Body of pancreas (tissue), 4 donors: ENCODE measurements around the gene KRT79. TPM values are rescaled to one million over a fixed set of nuclear protein-coding genes. Genes with fewer than 3 reads are reported as not detected.

Experiments
- ATAC-seq: fragments of 150-250 bp; one replicate; pipeline ENCODE4 v1.9.1; 2016
- DNase-seq, 4 donors: peaks; one replicate each; pipeline ENCODE4 v3.0.0-alpha.2; 2019
- H3K27ac ChIP-seq, 4 donors: fragments of 200-600 bp; sonication (generic); 1 replicate in 3 of 4; 2 replicates in 1 of 4; pipeline versions ENCODE4 v1.5.1 to v1.6.1; 2016 to 2019; ENCODE audit warnings: mild to moderate bottlenecking in 1 of 4, mixed read lengths in 1 of 4, moderate library complexity in 1 of 4
- H3K27me3 ChIP-seq, 2 donors: fragments of 200-600 bp; sonication (generic); one replicate each; pipeline ENCODE4 v1.6.0; 2016; ENCODE audit warnings: mild to moderate bottlenecking in 1 of 2
- H3K36me3 ChIP-seq, 2 donors: fragments of 200-600 bp; sonication (generic); replicated peaks in 1 of 2; 2 replicates each; pipeline ENCODE4 v1.5.1; 2016; ENCODE audit warnings: low read depth in 2 of 2; ENCODE audit not compliant: insufficient read depth in 1 of 2
- H3K4me1 ChIP-seq: fragments of 200-600 bp; sonication (generic); one replicate; pipeline ENCODE4 v1.6.0; 2016
- H3K4me3 ChIP-seq, 2 donors: fragments of 200-600 bp; sonication (generic); 1 replicate in 1 of 2; 2 replicates in 1 of 2; pipeline ENCODE4 v1.5.1; 2016 to 2019
- H3K9me3 ChIP-seq, 3 donors: fragments of 200-600 bp; sonication (generic); 1 replicate in 2 of 3; 2 replicates in 1 of 3; pipeline ENCODE4 v1.5.1; 2016
- CTCF ChIP-seq, 7 experiments: fragments of 450-650 bp in 4 of 7; fragments of 200-600 bp in 3 of 7; sonication (generic) in 3 of 7; IDR thresholded peaks; one replicate each; pipeline ENCODE4 v1.5.1; 2016 to 2019; ENCODE audit warnings: antibody characterized with exemption in 7 of 7
- POLR2A ChIP-seq, 3 donors: fragments of 450-650 bp; IDR thresholded peaks; one replicate each; pipeline ENCODE4 v1.6.1; 2016; ENCODE audit warnings: antibody characterized with exemption in 3 of 3, mild to moderate bottlenecking in 2 of 3
- WGBS, 2 donors: methylation state at CpG; one replicate each; pipeline ENCODE4 v1.1.5; 2017; 5-methylcytosine and 5-hydroxymethylcytosine counted together
- intact Hi-C: fragments of 100-400 bp; cut with DNase I; formaldehyde crosslinking; loops from one replicate; pipeline ENCODE4 v1.15.1; 2023
- total RNA-seq, 2 donors: library from RNA; depleted of rRNA; stranded (reverse); fragments of >200 nt; gene quantifications; one replicate each; pipeline ENCODE4 v1.1.0, GENCODE V29; 2016

The KRT79 gene
- total RNA-seq, 2 donors from 2014 or later = not detected

- Histone ChIP-seq H3K4me1 (no peaks in the 10 kb centered on the region), H3K4me3 (no peak overlapping the region), H3K36me3 (no peaks in the 10 kb centered on the region), H3K27me3 (no peaks in the 10 kb centered on the region), H3K27ac (no peak overlapping the region), H3K9me3 (no peaks in the 10 kb centered on the region)
- TF ChIP-seq CTCF (IDR thresholded peaks at IDR 0.05) = no peak
- no peak for TF ChIP-seq POLR2A (IDR thresholded peaks at IDR 0.05)
- intact Hi-C loops = no loop called here
- ATAC-seq = no peak
- WGBS, 2 donors = 79 to 88% methylated on average over 1 to 8 of the region's 8 CpGs
- DNase-seq = no peak
Observed at GRCh38 chr12:52808573-52809160, 25.4 kb downstream of the KRT79 start.

GRCh38 chr12:52807544-52808470, 26.3 kb downstream of the KRT79 start:
- no peak for ATAC-seq
- TF ChIP-seq CTCF (IDR thresholded peaks at IDR 0.05) = no peak
- TF ChIP-seq POLR2A (IDR thresholded peaks at IDR 0.05) = no peak
- Histone ChIP-seq H3K27me3 (no peaks in the 10 kb centered on the region), H3K9me3 (no peaks in the 10 kb centered on the region), H3K36me3 (no peaks in the 10 kb centered on the region), H3K4me3 (no peak overlapping the region), H3K27ac (no peak overlapping the region), H3K4me1 (no peaks in the 10 kb centered on the region)
- intact Hi-C loops = no loop called here
- WGBS, 2 donors = 75 to 77% methylated on average over 13 to 16 of the region's 16 CpGs
- DNase-seq = no peak

GRCh38 chr12:52806821-52807543, 27.1 kb downstream of the KRT79 start:
- H3K27ac ChIP-seq = no peak overlapping the region
- WGBS, 2 donors = 77 to 81% methylated on average over 11 of the region's 11 CpGs
- no peaks in the 10 kb centered on the region for H3K9me3 ChIP-seq
- H3K36me3 ChIP-seq = no peaks in the 10 kb centered on the region
- ATAC-seq (no peak), DNase-seq (no peak)
- no peaks in the 10 kb centered on the region for H3K4me1 ChIP-seq
- H3K27me3 ChIP-seq = no peaks in the 10 kb centered on the region
- intact Hi-C loops = no loop called here
- TF ChIP-seq POLR2A (IDR thresholded peaks at IDR 0.05) (no peak), CTCF (IDR thresholded peaks at IDR 0.05) (no peak)
- H3K4me3 ChIP-seq = no peak overlapping the region

GRCh38 chr12:52806169-52806811, 27.8 kb downstream of the KRT79 start:
- no peaks in the 10 kb centered on the region for H3K9me3 ChIP-seq
- no peak overlapping the region for H3K27ac ChIP-seq
- TF ChIP-seq POLR2A (IDR thresholded peaks at IDR 0.05) (no peak), CTCF (IDR thresholded peaks at IDR 0.05) (no peak)
- H3K4me1 ChIP-seq = no peaks in the 10 kb centered on the region
- ATAC-seq = no peak
- no peak for DNase-seq
- H3K4me3 ChIP-seq = no peak overlapping the region
- intact Hi-C loops = no loop called here
- no peaks in the 10 kb centered on the region for H3K27me3 ChIP-seq
- no peaks in the 10 kb centered on the region for H3K36me3 ChIP-seq
- 96 to 98% methylated on average over 3 of the region's 3 CpGs for WGBS, 2 donors
